H9 (cell line): ENCODE results near the gene CPM. TPM values are rescaled to one million over a fixed set of nuclear protein-coding genes. Genes with fewer than 3 reads are reported as not detected.

Source experiments
- DNase-seq: peaks from one replicate; pipeline ENCODE4 v3.0.0-alpha.2; 2017
- H2AFZ ChIP-seq: one replicate; pipeline ENCODE4 v1.6.1; 2013; ENCODE audit warnings: mild to moderate bottlenecking, low read length, control low read depth, moderate library complexity
- H2AK5ac ChIP-seq: 2 replicates; pipeline ENCODE4 v1.6.1; 2013; ENCODE audit warnings: low read length, control low read depth, mixed read lengths; ENCODE audit not compliant: insufficient read length
- H2BK120ac ChIP-seq: one replicate; pipeline ENCODE4 v1.6.1; 2013; ENCODE audit warnings: low read depth, mild to moderate bottlenecking, low read length, control low read depth, inconsistent platforms; ENCODE audit not compliant: poor library complexity, severe bottlenecking
- H2BK12ac ChIP-seq: 2 replicates; pipeline ENCODE4 v1.6.1; 2013; ENCODE audit warnings: low read length, control low read depth, mixed read lengths, low read depth; ENCODE audit not compliant: insufficient read length
- H2BK15ac ChIP-seq: 2 replicates; pipeline ENCODE4 v1.6.1; 2013; ENCODE audit warnings: low read depth, low read length, control low read depth
- H2BK20ac ChIP-seq: one replicate; pipeline ENCODE4 v1.6.1; 2013; ENCODE audit warnings: low read depth, mild to moderate bottlenecking, low read length, control low read depth, inconsistent platforms; ENCODE audit not compliant: poor library complexity, severe bottlenecking
- H2BK5ac ChIP-seq: 2 replicates; pipeline ENCODE4 v1.6.1; 2013; ENCODE audit warnings: low read length, control low read depth, mixed read lengths; ENCODE audit not compliant: insufficient read length
- H3K14ac ChIP-seq: 2 replicates; pipeline ENCODE4 v1.6.1; 2013; ENCODE audit warnings: low read length, control low read depth; ENCODE audit not compliant: insufficient read depth
- H3K18ac ChIP-seq: 2 replicates; pipeline ENCODE4 v1.6.1; 2013; ENCODE audit warnings: low read depth, mild to moderate bottlenecking, mixed read lengths, low read length, control low read depth; ENCODE audit not compliant: insufficient read length
- H3K23ac ChIP-seq: 2 replicates; pipeline ENCODE4 v1.6.1; 2013; ENCODE audit warnings: low read length, control low read depth, mixed read lengths, low read depth; ENCODE audit not compliant: insufficient read length
- H3K23me2 ChIP-seq: 2 replicates; pipeline ENCODE4 v1.6.1; 2013; ENCODE audit warnings: low read depth, mild to moderate bottlenecking, mixed read lengths, low read length, control low read depth; ENCODE audit not compliant: insufficient read length, poor library complexity, severe bottlenecking
- H3K27ac ChIP-seq: 2 replicates; pipeline ENCODE4 v1.5.1; 2013; ENCODE audit warnings: low read length, control low read depth, mixed read lengths, low read depth; ENCODE audit not compliant: insufficient read length
- H3K27me3 ChIP-seq: 2 replicates; pipeline ENCODE4 v1.6.1; 2013; ENCODE audit warnings: low read length, control low read depth, inconsistent platforms; ENCODE audit not compliant: insufficient read depth
- H3K4ac ChIP-seq: 2 replicates; pipeline ENCODE4 v1.6.1; 2013; ENCODE audit warnings: low read depth, mild to moderate bottlenecking, control low read depth, inconsistent platforms, low read length, moderate library complexity
- H3K4me1 ChIP-seq: 2 replicates; pipeline ENCODE4 v1.6.1; 2013; ENCODE audit warnings: low read length, control low read depth, inconsistent platforms; ENCODE audit not compliant: insufficient read depth
- H3K4me2 ChIP-seq: 2 replicates; pipeline ENCODE4 v1.6.1; 2013; ENCODE audit warnings: low read length, control low read depth, mixed read lengths; ENCODE audit not compliant: insufficient read length, insufficient read depth
- H3K56ac ChIP-seq: 2 replicates; pipeline ENCODE4 v1.6.1; 2013; ENCODE audit warnings: low read depth, mild to moderate bottlenecking, mixed read lengths, low read length, control low read depth; ENCODE audit not compliant: insufficient read length
- H3K79me1 ChIP-seq: 2 replicates; pipeline ENCODE4 v1.6.1; 2013; ENCODE audit warnings: low read depth, mild to moderate bottlenecking, moderate library complexity, low read length, control low read depth, inconsistent platforms; ENCODE audit not compliant: insufficient read depth, poor library complexity, severe bottlenecking
- H3K79me2 ChIP-seq: 2 replicates; pipeline ENCODE4 v1.6.1; 2013; ENCODE audit warnings: low read length, control low read depth, inconsistent platforms; ENCODE audit not compliant: insufficient read depth
- H3K9ac ChIP-seq: 2 replicates; pipeline ENCODE4 v1.6.1; 2013; ENCODE audit warnings: low read length, control low read depth, mixed read lengths; ENCODE audit not compliant: insufficient read length; ENCODE audit errors: extremely low read depth
- H3K9me3 ChIP-seq: one replicate; pipeline ENCODE4 v1.6.1; 2013; ENCODE audit warnings: low read depth, low read length, inconsistent platforms; ENCODE audit not compliant: control insufficient read depth
- H3T11ph ChIP-seq: one replicate; pipeline ENCODE4 v1.6.1; 2013; ENCODE audit warnings: mild to moderate bottlenecking, low read length, control low read depth, inconsistent platforms
- H4K20me1 ChIP-seq: one replicate; pipeline ENCODE4 v1.6.1; 2013; ENCODE audit not compliant: control insufficient read depth, insufficient read length, insufficient read depth
- H4K5ac ChIP-seq: 2 replicates; pipeline ENCODE4 v1.6.1; 2013; ENCODE audit warnings: low read depth, mild to moderate bottlenecking, mixed read lengths, low read length, control low read depth; ENCODE audit not compliant: insufficient read length
- H4K8ac ChIP-seq: replicated peaks from 2 replicates; pipeline ENCODE4 v1.6.1; 2013; ENCODE audit warnings: low read length, control low read depth, mixed read lengths, low read depth; ENCODE audit not compliant: insufficient read length
- H4K91ac ChIP-seq: 2 replicates; pipeline ENCODE4 v1.6.1; 2013; ENCODE audit warnings: low read depth, mild to moderate bottlenecking, moderate library complexity, mixed read lengths, low read length, control low read depth; ENCODE audit not compliant: insufficient read length
- H3K27ac Mint-ChIP-seq, 3 experiments: 2 replicates in 2 of 3; 3 replicates in 1 of 3; pipeline ENCODE4 v1.8.0; 2020 to 2021; ENCODE audit warnings: mixed read lengths in 3 of 3, mild to moderate bottlenecking in 1 of 3, moderate library complexity in 1 of 3
- H3K27me3 Mint-ChIP-seq: 2 replicates; pipeline ENCODE4 v1.8.0; 2021; ENCODE audit warnings: low read depth, mild to moderate bottlenecking, moderate library complexity, mixed read lengths
- H3K36me3 Mint-ChIP-seq, 3 experiments: 2 replicates in 2 of 3; 3 replicates in 1 of 3; pipeline ENCODE4 v1.8.0; 2020 to 2021; ENCODE audit warnings: low read depth in 3 of 3, mixed read lengths in 3 of 3; ENCODE audit not compliant: insufficient read depth in 1 of 3
- H3K4me1 Mint-ChIP-seq, 2 experiments: 2 replicates each; pipeline ENCODE4 v1.8.0; 2020; ENCODE audit warnings: mixed read lengths in 2 of 2
- H3K4me3 Mint-ChIP-seq, 2 experiments: 2 replicates in 1 of 2; 3 replicates in 1 of 2; pipeline ENCODE4 v1.8.0; 2020 to 2021; ENCODE audit warnings: mild to moderate bottlenecking in 2 of 2, mixed read lengths in 2 of 2, moderate library complexity in 1 of 2
- H3K9me3 Mint-ChIP-seq, 2 experiments: 2 replicates in 1 of 2; 3 replicates in 1 of 2; pipeline ENCODE4 v1.8.0; 2020; ENCODE audit warnings: mild to moderate bottlenecking in 2 of 2, mixed read lengths in 2 of 2, moderate library complexity in 1 of 2
- WGBS: extraction: QIAGEN DNeasy Blood & Tissue Kit; methylation state at CpG from one replicate; pipeline ENCODE4 v1.1.7; 2013; ENCODE audit warnings: missing lambda C conversion rate, low lambda C conversion rate, mixed read lengths; ENCODE audit not compliant: insufficient read length; ENCODE audit errors: extremely low coverage; 5-methylcytosine and 5-hydroxymethylcytosine counted together
- total RNA-seq: library from RNA; stranded (reverse); gene quantifications from 2 replicates; pipeline ENCODE4 v1.2.1, GENCODE V29; 2021
- TF ChIP-seq, protein P1 (sequence below): fragments of 200-600 bp; sonication (generic); conservative IDR thresholded peaks from 3 replicates; pipeline ENCODE4 v1.8.0; 2021; ENCODE audit warnings: antibody characterized with exemption, mild to moderate bottlenecking

CPM gene
- total RNA-seq, 1 experiment from 2014 or later, result 1.2 TPM

DNA sequence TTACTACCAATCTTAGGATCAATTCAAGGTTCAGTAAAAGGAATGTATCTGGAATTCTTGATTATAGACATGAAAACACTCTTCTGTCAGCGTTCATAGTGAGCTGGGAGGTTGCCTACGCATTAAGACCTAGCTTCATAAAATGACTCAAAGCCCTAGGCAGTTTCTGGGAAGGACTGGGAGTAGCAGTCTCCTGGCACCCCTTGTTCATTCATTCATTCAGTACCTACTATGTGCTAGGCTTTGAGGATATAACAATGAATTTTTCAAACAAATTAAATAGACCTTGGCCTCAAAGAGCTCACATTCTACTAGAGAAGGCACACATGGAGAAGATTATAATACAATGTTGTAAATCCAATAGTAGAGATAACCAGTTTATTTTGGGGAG is 78.9 kb downstream of the CPM start:
- Histone ChIP-seq H3K9ac (no peak overlapping the region), H3K9me3 (no peaks in the 10 kb centered on the region), H3K27ac (no peak overlapping the region), H3K79me2 (no peaks in the 10 kb centered on the region), H3K4ac (no peak overlapping the region), H3K14ac (no peak overlapping the region), H3K23me2 (no peaks in the 10 kb centered on the region), H4K8ac (no peak overlapping the region), H3K18ac (no peak overlapping the region), H4K20me1 (no peaks in the 10 kb centered on the region), H2AK5ac (no peak overlapping the region), H2BK5ac (no peak overlapping the region), H3K23ac (no peak overlapping the region), H3K79me1 (no peaks in the 10 kb centered on the region), H2BK20ac (no peak overlapping the region), H3K4me2 (no peak overlapping the region), H3K27me3 (no peaks in the 10 kb centered on the region), H2BK15ac (no peak overlapping the region), H2BK12ac (no peak overlapping the region), H4K91ac (no peak overlapping the region), H2AFZ (no peak overlapping the region), H2BK120ac (no peak overlapping the region), H4K5ac (no peak overlapping the region), H3K4me1 (no peaks in the 10 kb centered on the region), H3K56ac (no peak overlapping the region), H3T11ph (no peak overlapping the region)
- H3K36me3 Mint-ChIP-seq, result no peaks in the 10 kb centered on the region
- H3K27ac Mint-ChIP-seq, result no peak overlapping the region
- H3K4me1 Mint-ChIP-seq, result no peaks in the 10 kb centered on the region
- no CpG with 5 or more reads among the region's 2 CpGs for WGBS
- TF ChIP-seq, protein P1, sequence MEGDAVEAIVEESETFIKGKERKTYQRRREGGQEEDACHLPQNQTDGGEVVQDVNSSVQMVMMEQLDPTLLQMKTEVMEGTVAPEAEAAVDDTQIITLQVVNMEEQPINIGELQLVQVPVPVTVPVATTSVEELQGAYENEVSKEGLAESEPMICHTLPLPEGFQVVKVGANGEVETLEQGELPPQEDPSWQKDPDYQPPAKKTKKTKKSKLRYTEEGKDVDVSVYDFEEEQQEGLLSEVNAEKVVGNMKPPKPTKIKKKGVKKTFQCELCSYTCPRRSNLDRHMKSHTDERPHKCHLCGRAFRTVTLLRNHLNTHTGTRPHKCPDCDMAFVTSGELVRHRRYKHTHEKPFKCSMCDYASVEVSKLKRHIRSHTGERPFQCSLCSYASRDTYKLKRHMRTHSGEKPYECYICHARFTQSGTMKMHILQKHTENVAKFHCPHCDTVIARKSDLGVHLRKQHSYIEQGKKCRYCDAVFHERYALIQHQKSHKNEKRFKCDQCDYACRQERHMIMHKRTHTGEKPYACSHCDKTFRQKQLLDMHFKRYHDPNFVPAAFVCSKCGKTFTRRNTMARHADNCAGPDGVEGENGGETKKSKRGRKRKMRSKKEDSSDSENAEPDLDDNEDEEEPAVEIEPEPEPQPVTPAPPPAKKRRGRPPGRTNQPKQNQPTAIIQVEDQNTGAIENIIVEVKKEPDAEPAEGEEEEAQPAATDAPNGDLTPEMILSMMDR, result no peak
- H3K9me3 Mint-ChIP-seq, result no peaks in the 10 kb centered on the region
- DNase-seq, result no peak
- no peak overlapping the region for H3K4me3 Mint-ChIP-seq
- H3K27me3 Mint-ChIP-seq, result peaks cover 4% of the 10 kb centered on the region; the same call in 1 of the 2 replicates
